SH-SY5Y (cell line): ENCODE results near the gene VAMP7.

Source experiments
- GATA2 ChIP-seq: IDR thresholded peaks from 2 replicates; pipeline ENCODE4 v1.6.1; 2011; ENCODE audit warnings: mild to moderate bottlenecking, low read depth, low read length
- GATA3 ChIP-seq: IDR thresholded peaks from 2 replicates; pipeline ENCODE4 v1.6.1; 2011; ENCODE audit warnings: low read depth, mild to moderate bottlenecking, low read length, moderate library complexity

DNA sequence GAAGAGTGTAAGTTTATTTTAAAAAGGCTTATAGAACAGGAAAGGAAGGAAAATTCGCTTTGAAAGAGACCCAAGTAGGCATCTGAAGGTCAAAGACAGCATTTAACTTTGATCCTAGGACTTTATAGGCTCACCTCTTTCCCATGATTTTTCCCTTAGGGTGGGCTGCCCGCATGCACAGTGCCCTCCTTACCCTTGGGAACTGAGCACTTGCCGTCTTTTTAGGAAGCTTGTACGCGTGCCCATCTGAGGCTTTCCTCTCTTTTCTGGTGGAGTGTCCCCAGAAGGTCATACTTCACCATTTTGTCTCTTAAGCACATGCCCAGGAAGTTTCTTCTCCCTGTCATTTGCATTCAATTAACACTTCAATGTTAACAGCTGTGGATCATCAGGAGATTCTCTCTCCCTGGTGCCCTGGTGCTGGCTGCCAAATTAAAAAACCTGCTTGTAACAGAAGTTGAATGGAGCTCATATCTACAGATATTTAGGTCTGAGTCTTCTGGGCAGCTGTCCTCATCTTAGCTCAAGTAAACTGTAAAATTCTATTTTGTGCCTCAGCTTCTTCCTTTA lies 78.0 kb downstream of the VAMP7 start:
- TF ChIP-seq GATA3 (no peak), GATA2 (no peak)
